GM23248 (cell line): ENCODE results near the gene TEX53. TPM values are rescaled to one million over a fixed set of nuclear protein-coding genes. Genes with fewer than 3 reads are reported as not detected.

ENCODE experiments used
- DNase-seq: peaks from one replicate; pipeline ENCODE4 v3.0.0-alpha.2; 2015
- H2AFZ ChIP-seq: fragments of 200-600 bp; sonication (generic); 2 replicates; pipeline ENCODE4 v1.6.1; 2016; ENCODE audit warnings: antibody characterized with exemption
- H3F3A ChIP-seq: fragments of 200-600 bp; sonication (generic); 2 replicates; pipeline ENCODE4 v1.6.1; 2016; ENCODE audit warnings: mild to moderate bottlenecking, antibody characterized with exemption, mixed run types; ENCODE audit not compliant: insufficient read depth
- H3K27ac ChIP-seq: fragments of 200-600 bp; sonication (generic); 2 replicates; pipeline ENCODE4 v1.5.1; 2016; ENCODE audit warnings: mild to moderate bottlenecking
- H3K27me3 ChIP-seq: fragments of 200-600 bp; sonication (generic); replicated peaks from 2 replicates; pipeline ENCODE4 v1.6.1; 2016; ENCODE audit warnings: mild to moderate bottlenecking; ENCODE audit not compliant: insufficient read depth
- H3K36me3 ChIP-seq: fragments of 200-600 bp; sonication (generic); 2 replicates; pipeline ENCODE4 v1.6.1; 2016; ENCODE audit warnings: low read depth, mild to moderate bottlenecking
- H3K4me1 ChIP-seq: fragments of 200-600 bp; sonication (generic); 2 replicates; pipeline ENCODE4 v1.6.1; 2016; ENCODE audit warnings: mild to moderate bottlenecking; ENCODE audit not compliant: insufficient read depth
- H3K4me2 ChIP-seq: fragments of 200-600 bp; sonication (generic); one replicate; pipeline ENCODE4 v1.6.1; 2016; ENCODE audit warnings: mild to moderate bottlenecking; ENCODE audit not compliant: unreplicated experiment
- H3K4me3 ChIP-seq: fragments of 200-600 bp; sonication (generic); 2 replicates; pipeline ENCODE4 v1.5.1; 2016; ENCODE audit warnings: mild to moderate bottlenecking
- H3K79me2 ChIP-seq: fragments of 200-600 bp; sonication (generic); 2 replicates; pipeline ENCODE4 v1.6.1; 2016; ENCODE audit warnings: mild to moderate bottlenecking; ENCODE audit not compliant: insufficient read depth
- H3K9ac ChIP-seq: fragments of 200-600 bp; sonication (generic); 2 replicates; pipeline ENCODE4 v1.6.1; 2016; ENCODE audit warnings: mild to moderate bottlenecking
- H3K9me2 ChIP-seq: fragments of 200-600 bp; sonication (generic); 2 replicates; pipeline ENCODE4 v1.6.1; 2016; ENCODE audit warnings: mixed run types, mild to moderate bottlenecking, moderate library complexity; ENCODE audit not compliant: insufficient read depth
- H3K9me3 ChIP-seq: fragments of 200-600 bp; sonication (generic); one replicate; pipeline ENCODE4 v1.6.1; 2017; ENCODE audit warnings: low read depth
- H4K20me1 ChIP-seq: fragments of 200-600 bp; sonication (generic); 2 replicates; pipeline ENCODE4 v1.6.0; 2016; ENCODE audit not compliant: insufficient read depth
- EZH2 ChIP-seq: fragments of 200-600 bp; sonication (generic); IDR thresholded peaks from 2 replicates; pipeline ENCODE4 v1.6.1; 2018; ENCODE audit warnings: antibody characterized with exemption, mild to moderate bottlenecking; ENCODE audit not compliant: insufficient read depth, poor library complexity, severe bottlenecking
- EZH2phosphoT487 ChIP-seq: fragments of 200-600 bp; sonication (generic); IDR thresholded peaks from 2 replicates; pipeline ENCODE4 v1.6.1; 2018; ENCODE audit warnings: antibody characterized with exemption, moderate library complexity, mild to moderate bottlenecking, low read depth; ENCODE audit not compliant: insufficient read depth
- WGBS, 2 experiments: methylation state at CpG; one replicate each; pipeline ENCODE4 v1.1.6; 2015 to 2017; ENCODE audit warnings: low lambda C conversion rate in 2 of 2, low coverage in 1 of 2; ENCODE audit errors: missing lambda C conversion rate in 2 of 2; 5-methylcytosine and 5-hydroxymethylcytosine counted together
- in situ Hi-C: fragments of 300-500 bp; cut with MboI; formaldehyde crosslinking; loops from 2 replicates; pipeline ENCODE4 v1.15.0; 2020
- polyA plus RNA-seq: library from polyadenylated mRNA; unstranded; fragments of >200 nt; fragmentation: Nextera tagmentation; extraction: Ambion mirVana; gene quantifications from 2 replicates; pipeline ENCODE4 v1.2.1, GENCODE V29; 2016
- total RNA-seq: library from RNA; depleted of rRNA; stranded (reverse); fragments of >200 nt; shearing (Covaris generic); gene quantifications from 2 replicates; pipeline ENCODE4 v1.2.3, GENCODE V29; 2014

Gene TEX53
- total and polyA plus RNA-seq, 2 experiments from 2014 or later: not detected

DNA sequence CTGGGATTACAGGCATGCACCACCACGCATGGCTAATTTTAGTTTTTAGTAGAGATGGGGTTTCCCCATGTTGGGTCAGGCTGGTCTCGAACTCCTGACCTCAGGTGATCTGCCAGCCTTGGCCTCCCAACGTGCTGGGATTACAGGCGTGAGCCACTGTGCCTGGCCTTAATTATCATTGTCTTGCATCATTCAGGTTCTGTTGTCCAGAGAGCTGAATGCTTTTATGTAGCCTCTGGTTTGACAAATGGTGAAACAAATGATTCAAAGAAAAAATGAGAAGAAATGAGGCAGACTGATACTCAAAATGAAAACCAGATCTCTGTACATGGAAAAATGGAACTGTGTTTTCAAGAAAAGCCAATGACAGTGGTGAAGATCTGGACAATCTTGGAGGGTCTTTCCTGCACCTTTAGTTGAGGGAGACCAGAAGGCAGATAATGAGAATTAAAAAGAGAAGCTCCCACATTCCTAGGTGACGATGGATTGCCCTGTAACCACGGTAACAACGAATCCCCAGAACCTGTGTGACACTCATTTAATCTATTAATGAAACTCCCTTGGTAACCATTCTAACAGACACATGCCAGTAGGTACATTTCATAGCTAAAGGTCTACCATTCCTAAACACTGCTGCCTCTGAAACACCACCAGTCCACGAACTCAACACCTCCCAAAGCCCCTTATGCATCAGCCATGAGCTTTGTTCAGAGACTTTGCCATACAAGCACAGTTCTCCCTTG is 22.8 kb upstream of the TEX53 start:
- Histone ChIP-seq H2AFZ (no peak overlapping the region), H3K4me3 (no peak overlapping the region), H3K79me2 (no peaks in the 10 kb centered on the region), H4K20me1 (no peaks in the 10 kb centered on the region), H3K27me3 (no peaks in the 10 kb centered on the region), H3K36me3 (no peaks in the 10 kb centered on the region), H3F3A (peaks cover 28% of the 10 kb centered on the region), H3K9ac (no peak overlapping the region), H3K27ac (no peak overlapping the region), H3K4me1 (peaks cover 32% of the 10 kb centered on the region), H3K9me3 (no peaks in the 10 kb centered on the region), H3K9me2 (no peaks in the 10 kb centered on the region), H3K4me2 (no peak overlapping the region)
- 63 to 64% methylated on average over 8 of the region's 8 CpGs for WGBS, 2 experiments
- TF ChIP-seq EZH2phosphoT487: no peak
- no peak for TF ChIP-seq EZH2
- in situ Hi-C loops: loop anchor here (10.0 kb wide), 1 partner anchor 54 kb away; no protein-coding TSS in a partner anchor
- peak; percentile 44 for DNase-seq

DNA sequence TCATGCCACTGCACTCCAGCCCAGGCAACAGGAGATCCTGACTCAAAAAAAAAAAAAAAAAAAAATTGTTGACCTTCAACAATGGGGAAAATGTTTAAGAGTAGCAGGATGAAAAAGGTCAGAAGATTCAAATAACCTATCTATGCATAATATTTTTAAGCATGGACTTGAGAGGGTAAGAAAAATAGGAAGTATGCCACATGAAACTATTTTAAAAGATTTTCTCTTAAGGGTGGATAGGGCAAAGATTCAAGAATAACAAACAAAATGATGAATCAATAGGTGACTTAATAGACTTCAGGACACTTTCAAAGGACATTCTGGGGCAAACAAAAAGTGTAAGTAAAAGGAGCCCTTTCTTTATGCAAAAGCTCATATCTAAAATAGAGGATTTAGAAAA is 21.2 kb upstream of the TEX53 start:
- in situ Hi-C loops: loop anchor here (5.0 kb wide), 1 partner anchor 229 kb away; no protein-coding TSS in a partner anchor
- DNase-seq: peak; percentile 60

DNA sequence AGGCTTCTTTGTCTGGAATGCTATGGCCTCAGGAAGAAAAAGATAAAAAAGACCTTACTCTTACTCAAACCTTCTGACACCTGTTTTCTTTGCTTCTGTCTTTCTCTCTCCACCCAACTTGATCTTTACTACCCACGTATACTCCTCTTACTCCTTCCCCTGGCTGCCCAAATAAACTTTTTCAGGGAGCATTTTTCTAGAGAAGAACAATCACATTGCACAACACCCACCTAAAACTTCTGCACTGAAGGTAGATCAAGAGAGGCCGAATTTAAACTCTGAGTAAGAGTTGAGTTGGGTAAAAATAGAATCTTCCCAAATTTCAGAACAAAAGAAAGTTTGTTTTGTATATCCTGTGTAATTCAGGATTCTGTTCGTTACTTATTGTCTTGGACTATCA is 20.5 kb upstream of the TEX53 start:
- H3K36me3 ChIP-seq: no peaks in the 10 kb centered on the region
- peak overlapping the region; percentile 79 for H3K4me2 ChIP-seq
- H3K9me2 ChIP-seq: no peaks in the 10 kb centered on the region
- DNase-seq: no peak
- no peak overlapping the region for H3K9ac ChIP-seq
- 85 to 86% methylated on average over 3 of the region's 3 CpGs for WGBS, 2 experiments
- peaks cover 37% of the 10 kb centered on the region for H3K4me1 ChIP-seq
- H4K20me1 ChIP-seq: no peaks in the 10 kb centered on the region
- no peak overlapping the region for H2AFZ ChIP-seq
- H3K27me3 ChIP-seq: no peaks in the 10 kb centered on the region
- H3K79me2 ChIP-seq: no peaks in the 10 kb centered on the region
- peak overlapping the region; percentile 72 for H3K27ac ChIP-seq
- in situ Hi-C loops: loop anchor here (5.0 kb wide), 1 partner anchor 229 kb away; no protein-coding TSS in a partner anchor
- peaks cover 34% of the 10 kb centered on the region for H3F3A ChIP-seq
- no peaks in the 10 kb centered on the region for H3K9me3 ChIP-seq
- 0 out of 2 replicates have a peak overlapping the region, but pooled peaks have one; percentile 7 for H3K4me3 ChIP-seq
- TF ChIP-seq EZH2phosphoT487 (no peak), EZH2 (no peak)

More for the DNA sequence above, 21.2 kb upstream of the TEX53 start:
- Histone ChIP-seq H3K27ac (peak overlapping the region; percentile 72), H3K4me2 (peak overlapping the region; percentile 79), H3K27me3 (no peaks in the 10 kb centered on the region), H3F3A (peaks cover 34% of the 10 kb centered on the region), H4K20me1 (no peaks in the 10 kb centered on the region), H3K9me2 (no peaks in the 10 kb centered on the region), H3K9ac (no peak overlapping the region), H2AFZ (no peak overlapping the region), H3K79me2 (no peaks in the 10 kb centered on the region), H3K4me3 (no peak overlapping the region), H3K9me3 (no peaks in the 10 kb centered on the region), H3K4me1 (peaks cover 37% of the 10 kb centered on the region), H3K36me3 (no peaks in the 10 kb centered on the region)
- TF ChIP-seq EZH2phosphoT487 (no peak), EZH2 (no peak)

DNA sequence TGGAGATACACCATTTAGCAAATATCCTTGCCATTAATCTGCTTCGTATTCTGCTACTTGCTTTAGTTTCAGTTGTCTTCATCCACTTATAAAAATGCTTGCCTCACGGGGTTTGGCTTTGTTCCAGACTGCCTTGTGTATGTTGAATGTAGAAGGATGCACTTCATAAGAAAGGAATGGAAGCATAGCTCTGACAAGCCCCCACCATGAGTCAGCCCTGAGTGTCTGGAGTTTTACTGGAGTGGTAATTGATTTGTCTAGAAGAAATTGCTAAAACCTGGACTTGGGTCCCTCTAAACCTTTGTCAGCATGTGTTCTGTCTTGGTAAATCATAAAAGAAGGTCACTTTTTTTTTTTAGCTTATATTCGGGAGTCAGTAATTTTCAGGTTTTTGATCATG is 19.8 kb upstream of the TEX53 start:
- H3K4me3 ChIP-seq: peak overlapping the region; percentile 44
- no peak overlapping the region for H2AFZ ChIP-seq
- in situ Hi-C loops: loop anchor here (5.0 kb wide), 1 partner anchor 230 kb away; no protein-coding TSS in a partner anchor

More for the DNA sequence above, 19.8 kb upstream of the TEX53 start:
- DNase-seq: peak; percentile 99
- Histone ChIP-seq H4K20me1 (no peaks in the 10 kb centered on the region), H3K36me3 (no peaks in the 10 kb centered on the region), H3K27me3 (no peaks in the 10 kb centered on the region), H3K4me2 (peak overlapping the region; percentile 79), H3K9ac (peak overlapping the region; percentile 58), H3K9me3 (no peaks in the 10 kb centered on the region), H3K9me2 (no peaks in the 10 kb centered on the region), H3K4me1 (peaks cover 37% of the 10 kb centered on the region), H3F3A (peaks cover 34% of the 10 kb centered on the region), H3K27ac (peak overlapping the region; percentile 72), H3K79me2 (no peaks in the 10 kb centered on the region)
- TF ChIP-seq EZH2phosphoT487: no peak
- TF ChIP-seq EZH2: no peak
- WGBS, 2 experiments: 1 to 2% methylated on average over 3 of the region's 3 CpGs
